Activated CD4-positive, alpha-beta T cell treated with anti-CD3 and anti-CD28 coated beads, Interleukin-10, Interleukin-2, amounts not matched to agents 100 ng/mL and 50 ng/mL, durations not matched to agents 16 hours and 8 hours (primary cell): Measurements from ENCODE around the gene JSRP1.
A peak's percentile ranks its signal among the peaks of the same experiment; 100 is the strongest.

Experiments
- DNase-seq: peaks from one replicate; pipeline ENCODE4 v3.0.0-alpha.2; 2020

Gene JSRP1

GRCh38 chr19:2214251-2214650, 42.0 kb downstream of the JSRP1 start:
- DNase-seq, result no peak

GRCh38 chr19:2213799-2214198, 42.4 kb downstream of the JSRP1 start:
- no peak for DNase-seq

GRCh38 chr19:2212861-2213711, 43.1 kb downstream of the JSRP1 start:
- no peak for DNase-seq

- DNase-seq, result no peak
Measured at GRCh38 chr19:2210987-2211740, 45.1 kb downstream of the JSRP1 start.

- no peak for DNase-seq
Measured at GRCh38 chr19:2210206-2210605, 46.0 kb downstream of the JSRP1 start.

- no peak for DNase-seq
Measured at GRCh38 chr19:2209408-2209807, 46.8 kb downstream of the JSRP1 start.

- DNase-seq, result no peak
Measured at GRCh38 chr19:2208975-2209374, 47.2 kb downstream of the JSRP1 start.

- DNase-seq, result peak; percentile 36
Measured at GRCh38 chr19:2207991-2208860, 48.0 kb downstream of the JSRP1 start.

- DNase-seq, result no peak
Measured at GRCh38 chr19:2207008-2207407, 49.2 kb downstream of the JSRP1 start.

GRCh38 chr19:2202366-2202765, 53.9 kb downstream of the JSRP1 start:
- DNase-seq, result no peak
